Kidney (tissue), 14 donors: ENCODE results near the gene MPEG1. TPM values are rescaled to one million over a fixed set of nuclear protein-coding genes. Genes with fewer than 3 reads are reported as not detected.
A peak's percentile ranks its signal among the peaks of the same experiment; 100 is the strongest.

Source experiments
- DNase-seq, 5 donors: peaks; one replicate each; pipeline ENCODE4 v3.0.0-alpha.2; 2013 to 2020
- FAIRE-seq: peaks from 2 replicates; lab custom pipeline; 2012; peaks lifted over from hg19 to GRCh38; lab: Jason Lieb, UNC
- H3K27ac ChIP-seq, 2 donors: one replicate each; pipeline ENCODE4 v1.7.0; 2013; ENCODE audit warnings: low read depth in 2 of 2, low read length in 2 of 2, inconsistent platforms in 1 of 2
- H3K27me3 ChIP-seq: one replicate; pipeline ENCODE4 v1.7.1; 2013; ENCODE audit warnings: low read length, inconsistent platforms; ENCODE audit not compliant: control insufficient read depth, insufficient read depth
- H3K36me3 ChIP-seq, 3 donors: one replicate each; pipeline versions ENCODE4 v1.7.0 to v1.7.1; 2013; ENCODE audit warnings: low read length in 3 of 3, control low read depth in 1 of 3, inconsistent platforms in 1 of 3; ENCODE audit not compliant: insufficient read depth in 3 of 3, control insufficient read depth in 2 of 3
- H3K4me1 ChIP-seq, 3 donors: one replicate each; pipeline versions ENCODE4 v1.7.0 to v1.7.1; 2013; ENCODE audit warnings: low read length in 3 of 3, inconsistent platforms in 1 of 3, low read depth in 1 of 3; ENCODE audit not compliant: control insufficient read depth in 2 of 3, insufficient read depth in 2 of 3
- H3K4me3 ChIP-seq, 3 donors: one replicate each; pipeline versions ENCODE4 v1.7.0 to v1.8.1; 2013; ENCODE audit warnings: low read length in 3 of 3, control low read depth in 1 of 3, inconsistent platforms in 1 of 3
- H3K9ac ChIP-seq, 3 donors: one replicate each; pipeline versions ENCODE4 v1.7.0 to v1.7.1; 2013; ENCODE audit warnings: low read length in 3 of 3, control low read depth in 1 of 3, inconsistent platforms in 1 of 3
- H3K9me3 ChIP-seq, 3 donors: one replicate each; pipeline versions ENCODE4 v1.7.0 to v1.7.1; 2013; ENCODE audit warnings: low read length in 3 of 3, control low read depth in 1 of 3, inconsistent platforms in 1 of 3; ENCODE audit not compliant: control insufficient read depth in 2 of 3, insufficient read depth in 1 of 3
- CTCF ChIP-seq: IDR thresholded peaks from 3 replicates; pipeline ENCODE4 v1.5.1; 2012; ENCODE audit warnings: mild to moderate bottlenecking, moderate library complexity, borderline replicate concordance; ENCODE audit not compliant: insufficient read depth; ENCODE audit errors: extremely low read depth
- intact Hi-C: fragments of 100-400 bp; cut with DNase I; formaldehyde crosslinking; loops from one replicate; pipeline ENCODE4 v1.11.1; 2022
- polyA plus RNA-seq: library from polyadenylated mRNA; stranded (reverse); fragments of 350-450 nt; fragmentation: Illumina TruSeq; extraction: RNeasy Lipid Tissue Mini Kit (QIAGEN cat#74804); gene quantifications from one replicate; pipeline ENCODE4 v1.2.3, GENCODE V29; 2014; ENCODE audit warnings: low read depth, low replicate concordance; ENCODE audit not compliant: insufficient read depth
- total RNA-seq: library from RNA; stranded (reverse); fragmentation: NEBNext Ultra II Directional; extraction: Animal tissue kit (Norgen Biotek cat#: 25700); gene quantifications from one replicate; pipeline ENCODE4 v1.2.1, GENCODE V29; 2021
- donor health status: control.
- donor health status: control.
- donor health status: control.
- donor health status: control.
- donor health status: control.
- donor health status: DM: yes; HTN: yes; CAD: no.
- donor health status: Normal renal cell carcinoma (clear cell type).

The MPEG1 gene
- total and polyA plus RNA-seq, 2 donors from 2014 or later = 2.6 to 33.1 TPM

GRCh38 chr11:59184691-59185339 is 27.9 kb downstream of the MPEG1 start:
- Histone ChIP-seq H3K27me3 (no peaks in the 10 kb centered on the region), H3K36me3 (peaks cover 2 to 11% (median 9%) of the 10 kb centered on the region in 3 donors), H3K9ac (no peak overlapping the region), H3K4me3 (no peak overlapping the region), H3K27ac (no peak overlapping the region), H3K9me3 (no peaks in the 10 kb centered on the region), H3K4me1 (peaks cover 12 to 19% (median 18%) of the 10 kb centered on the region in 3 donors)
- no peak for TF ChIP-seq CTCF
- intact Hi-C loops = no loop called here
- FAIRE-seq (no peak), DNase-seq (no peak)

DNA sequence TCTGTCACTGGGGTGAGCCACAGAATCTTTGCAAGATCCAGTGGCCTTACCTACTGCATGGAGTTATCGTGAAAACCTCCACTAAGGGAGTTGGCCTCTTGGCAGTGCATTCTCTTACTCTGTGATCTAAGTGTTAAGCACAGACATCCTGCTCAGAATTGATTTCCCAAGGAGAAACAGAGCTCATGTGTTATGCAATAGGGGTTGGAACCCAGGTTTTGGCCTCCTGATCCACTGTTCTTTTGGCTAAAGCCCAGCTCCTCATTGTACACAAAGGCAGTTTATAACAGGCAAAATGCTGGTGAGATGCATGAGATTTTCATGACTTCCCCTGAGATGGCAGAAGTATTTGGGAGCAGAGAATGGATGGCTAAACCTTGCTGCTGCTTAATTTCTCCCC is 29.0 kb downstream of the MPEG1 start:
- no peak overlapping the region for H3K27ac ChIP-seq
- no peak for FAIRE-seq
- no peak for TF ChIP-seq CTCF
- H3K9me3 ChIP-seq = no peaks in the 10 kb centered on the region
- no peak overlapping the region for H3K9ac ChIP-seq
- DNase-seq = no peak
- no peak overlapping the region for H3K4me3 ChIP-seq
- intact Hi-C loops = no loop called here
- H3K4me1 ChIP-seq = peaks cover 7 to 19% (median 15%) of the 10 kb centered on the region in 3 donors
- H3K36me3 ChIP-seq = peaks cover 0 to 11% (median 9%) of the 10 kb centered on the region in 3 donors
- H3K27me3 ChIP-seq = no peaks in the 10 kb centered on the region

DNA sequence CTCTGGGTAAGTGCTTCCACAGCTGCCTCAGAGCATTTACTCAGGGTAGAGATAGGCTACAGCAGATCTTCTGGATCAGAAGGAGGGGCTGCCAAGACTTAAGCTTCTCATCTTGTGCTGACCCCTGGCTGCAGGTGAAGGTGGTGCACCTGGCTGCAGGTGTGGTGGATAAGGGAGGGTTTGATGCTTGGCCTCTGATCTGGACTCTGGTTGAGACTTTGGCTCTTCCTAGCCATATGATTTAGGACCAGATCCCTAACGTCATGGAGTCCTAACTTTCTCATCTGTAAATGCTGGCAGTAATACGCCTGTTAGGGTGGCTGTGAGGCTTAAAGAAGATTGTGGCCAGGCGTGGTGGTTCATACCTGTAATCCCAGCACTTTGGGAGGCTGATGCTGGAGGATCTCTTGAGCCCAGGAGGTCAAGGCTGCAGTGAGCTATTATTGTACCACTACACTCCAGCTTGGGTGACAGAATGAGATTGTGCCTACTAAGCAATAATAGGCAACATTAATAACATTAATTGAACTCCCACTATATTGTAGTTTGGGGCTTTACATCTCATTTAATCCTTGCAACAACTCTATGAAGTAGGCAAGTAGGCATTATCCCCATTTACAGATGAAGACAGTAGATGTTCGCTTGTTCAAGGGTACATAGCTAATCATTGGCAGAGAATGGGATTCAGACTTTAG is 30.1 kb downstream of the MPEG1 start:
- Histone ChIP-seq H3K27ac (no peak overlapping the region), H3K9me3 (no peaks in the 10 kb centered on the region), H3K4me1 (peaks cover 11 to 13% (median 12%) of the 10 kb centered on the region in 3 donors), H3K4me3 (no peak overlapping the region), H3K27me3 (no peaks in the 10 kb centered on the region), H3K9ac (no peak overlapping the region), H3K36me3 (peaks cover 0 to 11% (median 9%) of the 10 kb centered on the region in 3 donors)
- TF ChIP-seq CTCF = peak; percentile 39
- intact Hi-C loops = no loop called here
- peak in 1 of 5 donors; percentile 34 for DNase-seq
- no peak for FAIRE-seq
